ENCODE measurements around the gene KSR1. TPM values are rescaled to one million over a fixed set of nuclear protein-coding genes. Genes with fewer than 3 reads are reported as not detected.

The KSR1 gene
- total and polyA plus RNA-seq, 9 of the 15 experiments (the other 6 are each of a cell fraction or from before 2014, with no cell fraction given), result 1.4 to 51.7 (median 18.4) TPM

GRCh38 chr17:27542841-27543463 lies 86.7 kb downstream of the KSR1 start:
- TF ChIP-seq ZNF57 (CRISPR knock-in tag; IDR thresholded peaks at IDR 0.05) (no peak), PTTG1 (tag; IDR thresholded peaks at IDR 0.05; ENCODE audit: low read depth) (no peak), ZNF444 (CRISPR knock-in tag; IDR thresholded peaks at IDR 0.05) (no peak), ETV5 (CRISPR knock-in tag; IDR thresholded peaks at IDR 0.05; ENCODE audit: low read depth) (no peak), KAT7 (CRISPR knock-in tag; IDR thresholded peaks at IDR 0.05; ENCODE audit: borderline replicate concordance) (no peak), TARDBP (IDR thresholded peaks at IDR 0.05) (no peak), SPI1 (IDR thresholded peaks at IDR 0.05; ENCODE audit: borderline replicate concordance, low read depth, low read length) (no peak), SMC3 (conservative IDR thresholded peaks at IDR 0.05; ENCODE audit: insufficient read depth, low read depth, low read length) (no peak)
- no peak for DNase-seq (ENCODE audit: extremely low read depth in 1 of 4, low spot score in 3 of 4)
- intact Hi-C loops (cut with micrococcal nuclease), result loop anchor here (10.0 kb wide), 1 partner anchor 188 kb away; no protein-coding TSS in a partner anchor
- H3K4me3 ChIP-seq, result no peak overlapping the region
- H2AFZ ChIP-seq (ENCODE audit: low read depth, low read length), result no peak overlapping the region
- peaks cover 2% of the 10 kb centered on the region; the same call in 1 of the 3 replicates for H3K36me3 ChIP-seq (ENCODE audit: control insufficient read depth, insufficient read depth, low read length)
- peaks cover 86% of the 10 kb centered on the region for H3K79me2 ChIP-seq (ENCODE audit: control insufficient read depth, insufficient read depth, low read length)
- no peak for ATAC-seq
- ChIA-PET POLR2A (no interaction called here), CTCF (ENCODE audit: low intra/inter-chr PET ratio) (no interaction called here)
- no peak overlapping the region for H3K27ac ChIP-seq (ENCODE audit: extremely low read depth, low read depth, low read length)
- 0 out of 4 replicates have a peak overlapping the region, but pooled peaks of 1 of the 2 experiments have one; percentile 30 for H3K9ac ChIP-seq (ENCODE audit: insufficient read depth in 1 of 2, low read depth in 2 of 2, low read length in 2 of 2)
- H3K27me3 ChIP-seq (ENCODE audit: control insufficient read depth in 2 of 2, insufficient read depth in 2 of 2, low read length in 2 of 2), result no peaks in the 10 kb centered on the region
- WGBS (ENCODE audit: insufficient coverage, low coverage, missing lambda C conversion rate), result 74% methylated on average over 6 of the region's 6 CpGs
- peaks cover 49 to 51% of the 10 kb centered on the region in 2 experiments for H3K4me1 ChIP-seq (replicated peaks in 1 of 2; ENCODE audit: control insufficient read depth in 2 of 2, insufficient read depth in 2 of 2, low read length in 2 of 2)
- in situ Hi-C loops (cut with MboI), result no loop called here
- H3K9me3 ChIP-seq (replicated peaks; ENCODE audit: control insufficient read depth, insufficient read depth, low read depth, low read length), result no peaks in the 10 kb centered on the region
- FAIRE-seq, result no peak
- no peak overlapping the region for H3K4me2 ChIP-seq (ENCODE audit: insufficient read depth, low read length)
- peaks cover 73% of the 10 kb centered on the region for H4K20me1 ChIP-seq (replicated peaks; ENCODE audit: control insufficient read depth, insufficient read depth, low read length)
- peaks cover 7% of the 10 kb centered on the region for H3K9me1 ChIP-seq (ENCODE audit: control insufficient read depth, insufficient read depth, low read length)
- BruUV-seq (replicated peaks), result no TSS peak
